Mesenchymal stem cell (in vitro differentiated cells and primary cell): ENCODE measurements around the gene PAK4.
"Not testable (repeated sequence)": the region's sequence is repeated elsewhere in the genome, so short reads cannot be mapped to it uniquely, and the experiment has no call there.

Experiments used
- DNase-seq: peaks from one replicate; pipeline ENCODE4 v3.0.0-alpha.2; 2013
- H2AFZ ChIP-seq: one replicate; pipeline ENCODE4 v1.6.1; 2013; ENCODE audit warnings: low read depth, mild to moderate bottlenecking, control low read depth, inconsistent platforms, low read length, moderate library complexity
- H2AK5ac ChIP-seq: 2 replicates; pipeline ENCODE4 v1.6.1; 2013; ENCODE audit warnings: low read length, moderate library complexity, mild to moderate bottlenecking, inconsistent platforms; ENCODE audit not compliant: severe bottlenecking
- H2BK120ac ChIP-seq: one replicate; pipeline ENCODE4 v1.6.1; 2013; ENCODE audit warnings: low read depth, mild to moderate bottlenecking, inconsistent platforms, low read length, moderate library complexity
- H2BK12ac ChIP-seq, 2 experiments: one replicate each; pipeline ENCODE4 v1.6.1; 2013; ENCODE audit warnings: inconsistent platforms in 2 of 2, low read length in 2 of 2, mild to moderate bottlenecking in 2 of 2, moderate library complexity in 2 of 2, control low read depth in 1 of 2
- H2BK15ac ChIP-seq: one replicate; pipeline ENCODE4 v1.6.1; 2013; ENCODE audit warnings: mild to moderate bottlenecking, low read depth, inconsistent platforms; ENCODE audit not compliant: poor library complexity, severe bottlenecking
- H2BK5ac ChIP-seq: 2 replicates; pipeline ENCODE4 v1.6.1; 2013; ENCODE audit warnings: low read depth, mild to moderate bottlenecking, low read length, control low read depth, inconsistent platforms; ENCODE audit not compliant: poor library complexity, severe bottlenecking
- H3K14ac ChIP-seq, 2 experiments: one replicate each; pipeline ENCODE4 v1.6.1; 2013; ENCODE audit warnings: inconsistent platforms in 2 of 2, low read length in 2 of 2, control low read depth in 1 of 2, mild to moderate bottlenecking in 1 of 2, moderate library complexity in 1 of 2
- H3K18ac ChIP-seq, 2 experiments: one replicate each; pipeline ENCODE4 v1.6.1; 2013; ENCODE audit warnings: inconsistent platforms in 2 of 2, low read length in 2 of 2, control low read depth in 1 of 2, low read depth in 1 of 2, mild to moderate bottlenecking in 1 of 2
- H3K23ac ChIP-seq, 2 experiments: one replicate each; pipeline ENCODE4 v1.6.1; 2013; ENCODE audit warnings: inconsistent platforms in 2 of 2, low read length in 2 of 2, mild to moderate bottlenecking in 2 of 2, moderate library complexity in 2 of 2, control low read depth in 1 of 2
- H3K27ac ChIP-seq: 2 replicates; pipeline ENCODE4 v1.5.1; 2013; ENCODE audit warnings: mild to moderate bottlenecking, moderate library complexity, low read length, control low read depth, inconsistent platforms; ENCODE audit not compliant: poor library complexity, severe bottlenecking
- H3K27me3 ChIP-seq, 2 experiments: 2 replicates each; pipeline versions ENCODE4 v1.6.1 to v1.7.0; 2013; ENCODE audit warnings: low read length in 2 of 2, mild to moderate bottlenecking in 2 of 2, moderate library complexity in 2 of 2, control low read depth in 1 of 2, inconsistent platforms in 1 of 2; ENCODE audit not compliant: control insufficient read depth in 1 of 2, insufficient read depth in 1 of 2
- H3K36me3 ChIP-seq, 2 experiments: 2 replicates each; pipeline versions ENCODE4 v1.6.1 to v1.7.0; 2013; ENCODE audit warnings: low read length in 2 of 2, control low read depth in 1 of 2, inconsistent platforms in 1 of 2, low read depth in 1 of 2, mild to moderate bottlenecking in 1 of 2; ENCODE audit not compliant: insufficient read depth in 2 of 2, control insufficient read depth in 1 of 2
- H3K4ac ChIP-seq, 2 experiments: one replicate each; pipeline ENCODE4 v1.6.1; 2013; ENCODE audit warnings: inconsistent platforms in 2 of 2, low read length in 2 of 2, mild to moderate bottlenecking in 2 of 2, moderate library complexity in 2 of 2, control low read depth in 1 of 2, low read depth in 1 of 2
- H3K4me1 ChIP-seq: 2 replicates; pipeline ENCODE4 v1.6.1; 2013; ENCODE audit warnings: low read depth, low read length, control low read depth; ENCODE audit not compliant: control insufficient read depth, insufficient read depth
- H3K4me2 ChIP-seq: 2 replicates; pipeline ENCODE4 v1.6.1; 2013; ENCODE audit warnings: low read length, mild to moderate bottlenecking, inconsistent platforms; ENCODE audit not compliant: poor library complexity, severe bottlenecking
- H3K4me3 ChIP-seq, 2 experiments: 2 replicates each; pipeline versions ENCODE4 v1.5.1 to v1.7.0; 2013; ENCODE audit warnings: low read length in 2 of 2, mild to moderate bottlenecking in 2 of 2, control low read depth in 1 of 2, low read depth in 1 of 2; ENCODE audit not compliant: insufficient read depth in 1 of 2
- H3K79me1 ChIP-seq: replicated peaks from 2 replicates; pipeline ENCODE4 v1.6.1; 2013; ENCODE audit warnings: mild to moderate bottlenecking, control low read depth, low read length, inconsistent platforms; ENCODE audit not compliant: poor library complexity, severe bottlenecking
- H3K9ac ChIP-seq: 2 replicates; pipeline ENCODE4 v1.7.0; 2013; ENCODE audit warnings: mild to moderate bottlenecking, low read length, moderate library complexity
- H3K9me3 ChIP-seq: 2 replicates; pipeline ENCODE4 v1.7.0; 2013; ENCODE audit warnings: mild to moderate bottlenecking, low read length; ENCODE audit not compliant: control insufficient read depth
- H4K8ac ChIP-seq: one replicate; pipeline ENCODE4 v1.6.1; 2013; ENCODE audit warnings: inconsistent platforms, mild to moderate bottlenecking, low read length, moderate library complexity
- H4K91ac ChIP-seq: one replicate; pipeline ENCODE4 v1.6.1; 2013; ENCODE audit warnings: mild to moderate bottlenecking, low read length, inconsistent platforms
- WGBS: methylation state at CpG from one replicate; pipeline ENCODE4 v1.1.7; 2013; ENCODE audit warnings: mixed read lengths; 5-methylcytosine and 5-hydroxymethylcytosine counted together

Gene PAK4

GRCh38 chr19:39219108-39219507, 93.5 kb downstream of the PAK4 start:
- not testable (repeated sequence) for H3K9me3 ChIP-seq, H3K4ac ChIP-seq, H2AK5ac ChIP-seq, H3K18ac ChIP-seq, H2BK5ac ChIP-seq, H3K4me2 ChIP-seq, DNase-seq, H3K14ac ChIP-seq, H3K36me3 ChIP-seq, H3K9ac ChIP-seq, H2AFZ ChIP-seq, H2BK120ac ChIP-seq, H3K23ac ChIP-seq, H2BK12ac ChIP-seq, H3K79me1 ChIP-seq, H2BK15ac ChIP-seq, H3K27ac ChIP-seq, H3K4me3 ChIP-seq, H3K4me1 ChIP-seq, H4K8ac ChIP-seq, H4K91ac ChIP-seq
- 73% methylated on average over 9 of the region's 10 CpGs for WGBS
- peaks cover 9 to 37% of the 10 kb centered on the region in 2 experiments for H3K27me3 ChIP-seq

- Histone ChIP-seq H3K79me1 (no peaks in the 10 kb centered on the region), H3K4me2 (no peak overlapping the region), H3K4ac (no peak overlapping the region), H2BK12ac (no peak overlapping the region), H2AK5ac (no peak overlapping the region), H4K8ac (no peak overlapping the region), H3K27me3 (peaks cover 16 to 38% of the 10 kb centered on the region in 2 experiments), H3K18ac (no peak overlapping the region), H4K91ac (no peak overlapping the region), H3K4me1 (no peaks in the 10 kb centered on the region), H3K9me3 (no peaks in the 10 kb centered on the region), H2BK15ac (no peak overlapping the region), H3K9ac (no peak overlapping the region), H3K23ac (no peak overlapping the region), H3K36me3 (no peaks in the 10 kb centered on the region), H3K4me3 (no peak overlapping the region), H3K27ac (no peak overlapping the region), H3K14ac (no peak overlapping the region), H2AFZ (no peak overlapping the region), H2BK5ac (no peak overlapping the region), H2BK120ac (no peak overlapping the region)
- DNase-seq, result peak; percentile 42
- WGBS, result 0% methylated on average over 2 of the region's 4 CpGs
These were observed 98.2 kb downstream of the PAK4 start for GRCh38 chr19:39223703-39224279.

DNA sequence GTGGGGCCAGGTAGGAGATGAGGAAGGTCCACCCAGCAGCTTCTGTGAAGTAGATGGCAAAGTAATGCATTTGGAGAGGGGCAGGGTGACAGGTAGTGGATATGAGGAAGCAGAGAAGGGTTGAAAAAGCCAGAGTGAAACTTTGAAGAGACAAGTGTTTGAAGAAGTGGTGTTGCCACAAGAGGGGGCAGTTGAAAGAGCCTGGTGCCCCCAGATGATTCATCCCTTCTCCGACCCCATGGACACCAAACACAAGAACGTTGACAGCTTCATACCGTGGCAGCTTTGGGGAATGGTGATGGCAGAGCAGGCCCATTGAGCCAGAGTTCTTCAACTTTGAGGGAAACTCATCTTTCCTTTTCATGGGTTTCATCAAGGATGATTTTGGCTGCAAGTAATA, 99.3 kb downstream of the PAK4 start:
- no peak overlapping the region for H4K91ac ChIP-seq
- no peak overlapping the region for H2BK120ac ChIP-seq
- H2AK5ac ChIP-seq, result no peak overlapping the region
- no peak overlapping the region for H2BK12ac ChIP-seq
- H3K18ac ChIP-seq, result no peak overlapping the region
- H3K27me3 ChIP-seq, result peaks cover 12 to 38% of the 10 kb centered on the region in 2 experiments
- no peak overlapping the region for H3K14ac ChIP-seq
- no peak overlapping the region for H4K8ac ChIP-seq
- no peaks in the 10 kb centered on the region for H3K79me1 ChIP-seq
- no peak for DNase-seq
- no peaks in the 10 kb centered on the region for H3K9me3 ChIP-seq
- no peak overlapping the region for H3K27ac ChIP-seq
- H3K36me3 ChIP-seq, result no peaks in the 10 kb centered on the region
- H3K4me1 ChIP-seq, result no peaks in the 10 kb centered on the region
- H3K23ac ChIP-seq, result no peak overlapping the region
- WGBS, result 31% methylated on average over 3 of the region's 3 CpGs
- H3K9ac ChIP-seq, result no peak overlapping the region
- H3K4ac ChIP-seq, result no peak overlapping the region
- H2BK5ac ChIP-seq, result no peak overlapping the region
- H2AFZ ChIP-seq, result no peak overlapping the region
- no peak overlapping the region for H3K4me3 ChIP-seq
- no peak overlapping the region for H3K4me2 ChIP-seq
- H2BK15ac ChIP-seq, result no peak overlapping the region
